Esophagus squamous epithelium (tissue), 4 donors: Measurements from ENCODE around the gene TTLL3.

Experiments
- CTCF ChIP-seq, 6 experiments: fragments of 450-650 bp in 4 of 6; fragments of 200-600 bp in 2 of 6; sonication (generic) in 2 of 6; IDR thresholded peaks; one replicate each; pipeline ENCODE4 v1.5.1; 2016 to 2019; ENCODE audit warnings: antibody characterized with exemption in 6 of 6, mild to moderate bottlenecking in 4 of 6, moderate library complexity in 4 of 6
- POLR2A ChIP-seq, 4 donors: fragments of 450-650 bp; IDR thresholded peaks; one replicate each; pipeline ENCODE4 v1.6.1; 2017; ENCODE audit warnings: antibody characterized with exemption in 4 of 4, mild to moderate bottlenecking in 4 of 4, moderate library complexity in 3 of 4

GRCh38 chr3:9833078-9833477, 23.0 kb downstream of the TTLL3 start:
- TF ChIP-seq CTCF (IDR thresholded peaks at IDR 0.05) = no peak
- TF ChIP-seq POLR2A (IDR thresholded peaks at IDR 0.05) = no peak
